Muscle of back (tissue), 13 donors: ENCODE data around the gene HS6ST2. TPM values are rescaled to one million over a fixed set of nuclear protein-coding genes. Genes with fewer than 3 reads are reported as not detected.
A peak's percentile ranks its signal among the peaks of the same experiment; 100 is the strongest.
"Not testable (repeated sequence)": the region's sequence is repeated elsewhere in the genome, so short reads cannot be mapped to it uniquely, and the experiment has no call there.

Experiments used
- DNase-seq, 3 donors: peaks; one replicate each; pipeline versions ENCODE4 v3.0.0 to v3.0.0-alpha.2; 2013
- long read RNA-seq, 9 donors: transcript quantifications; one replicate each; lab custom pipeline, GENCODE V29; 2026
- polyA plus RNA-seq, 10 donors: library from polyadenylated mRNA; unstranded; fragments of 120-200 nt; gene quantifications; one replicate each; pipeline ENCODE4 v1.2.1, GENCODE V29; 2013; ENCODE audit not compliant: insufficient read length in 10 of 10

HS6ST2 gene
- 10 to 100 TPM; 33.9 to 56.6 (median 44.2) TPM for polyA plus RNA-seq
- long read RNA-seq, donor 1, partial matches to known transcripts = 59 of 59 reads
- long read RNA-seq, donor 1, other reads (novel, unspliced or antisense) = 0 of 59 reads
- long read RNA-seq, donor 2, partial matches to known transcripts = 36 of 36 reads
- long read RNA-seq, donor 2, other reads (novel, unspliced or antisense) = 0 of 36 reads
- long read RNA-seq, donor 3 = 0 reads
- long read RNA-seq, donor 4, partial matches to known transcripts = 27 of 27 reads
- long read RNA-seq, donor 4, other reads (novel, unspliced or antisense) = 0 of 27 reads
- long read RNA-seq, donor 5, partial matches to known transcripts = 5 of 5 reads
- long read RNA-seq, donor 5, other reads (novel, unspliced or antisense) = 0 of 5 reads
- long read RNA-seq, donor 6 = 0 reads
- long read RNA-seq, donor 7 = 0 reads
- long read RNA-seq, donor 8 = 0 reads
- long read RNA-seq, donor 9 = 0 reads

DNA sequence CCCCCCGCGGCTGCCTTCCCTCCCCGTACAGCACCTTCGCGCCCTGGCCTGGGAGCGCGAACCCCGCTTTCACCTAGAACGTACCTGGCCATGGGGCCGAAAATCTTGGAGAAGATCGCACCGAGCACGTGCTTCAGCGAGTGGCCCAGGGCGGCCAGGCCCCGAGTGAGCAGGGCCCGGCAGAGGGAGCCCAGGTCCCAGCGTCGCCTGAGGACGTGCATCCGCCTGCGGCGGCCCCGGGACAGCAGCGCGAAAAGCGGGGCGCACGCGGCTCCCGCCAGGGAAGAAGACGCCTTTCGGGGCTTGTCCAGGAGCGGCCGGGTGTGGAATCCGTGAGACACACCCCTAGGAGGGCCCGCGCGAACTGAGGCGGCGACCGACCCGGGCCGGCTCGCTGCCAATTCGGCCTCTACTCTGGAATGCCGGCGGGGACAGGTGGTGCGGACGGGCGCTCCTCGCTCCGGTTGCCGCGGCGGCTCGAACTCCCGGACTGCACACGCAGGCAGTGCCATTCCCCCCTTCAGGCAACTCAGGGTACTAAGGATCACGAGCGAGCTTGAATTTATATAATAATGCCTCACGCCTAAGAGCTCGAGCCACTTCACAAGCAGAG is at the start of gene HS6ST2:
HS6ST2 (minus strand) TSS at position 539 of the 613 bp plus-strand sequence.
- DNase-seq = peak in 1 of 3 donors; percentile 63

GRCh38 chrX:133007458-133007857 is 49.0 kb upstream of the HS6ST2 start:
- DNase-seq = no peak

GRCh38 chrX:133005616-133006015 is 47.2 kb upstream of the HS6ST2 start:
- DNase-seq = no peak

GRCh38 chrX:133005042-133005441 is 46.6 kb upstream of the HS6ST2 start:
- DNase-seq = peak; percentile 4 to 34 (median 9)

- DNase-seq = no peak
Measured at GRCh38 chrX:132999209-132999608, 40.8 kb upstream of the HS6ST2 start.

DNA sequence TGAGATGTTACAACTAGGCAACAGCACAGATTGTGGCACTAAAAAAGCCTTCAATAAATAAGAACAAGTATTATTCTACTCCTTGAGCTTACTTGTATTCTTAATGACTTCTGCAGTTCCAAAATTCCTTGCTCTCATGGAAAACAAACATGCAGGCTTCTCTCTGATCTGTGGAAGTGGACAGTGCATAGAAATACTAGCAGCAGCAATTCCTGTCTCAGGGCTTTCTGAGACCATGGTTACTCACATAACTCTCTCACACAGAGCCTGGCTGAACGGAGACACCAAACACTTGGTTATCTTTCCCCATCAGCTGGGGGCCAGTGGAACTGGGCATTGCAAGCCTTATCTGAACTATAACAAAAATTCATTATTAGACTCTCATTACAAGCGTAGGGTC is 32.4 kb upstream of the HS6ST2 start:
- DNase-seq = no peak

GRCh38 chrX:132986556-132986955 is 28.1 kb upstream of the HS6ST2 start:
- no peak for DNase-seq

- no peak for DNase-seq
Measured at GRCh38 chrX:132984058-132984650, 25.7 kb upstream of the HS6ST2 start.

DNA sequence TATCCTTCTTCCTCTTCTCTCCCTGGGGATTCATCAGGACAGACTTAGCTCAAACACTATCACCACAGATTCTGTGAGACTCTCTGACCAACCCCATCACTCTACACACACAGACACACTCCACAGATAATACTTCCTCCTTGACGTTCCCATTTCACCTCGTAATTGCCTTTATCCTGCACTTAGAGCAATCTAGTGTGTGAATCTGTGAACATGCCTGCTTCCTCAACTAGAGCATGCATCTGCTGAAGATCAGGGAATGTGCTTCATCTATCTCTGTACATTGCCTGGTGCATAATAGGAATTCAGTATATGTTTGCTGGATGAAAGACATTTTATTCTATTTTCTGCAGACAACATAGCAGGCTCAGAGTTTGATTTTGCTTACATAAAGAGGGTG is 25.1 kb upstream of the HS6ST2 start:
- no peak for DNase-seq

DNA sequence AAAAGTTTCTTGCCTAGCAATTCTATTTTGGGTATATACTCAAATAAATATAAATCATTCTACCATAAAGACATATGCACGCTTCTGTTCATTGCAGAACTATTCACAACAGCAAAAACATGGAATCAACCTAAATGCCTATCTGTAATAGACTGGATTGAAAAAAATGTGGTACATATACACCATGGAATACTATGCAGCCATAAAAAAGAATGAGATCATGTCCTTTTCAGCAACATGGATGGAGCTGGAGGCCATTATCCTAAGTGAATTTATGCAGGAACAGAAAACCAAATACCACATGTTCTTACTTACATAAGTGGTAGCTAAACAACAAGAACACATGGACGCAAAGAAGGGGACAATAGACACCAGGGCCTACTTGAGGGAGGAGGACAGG is 21.6 kb upstream of the HS6ST2 start:
- DNase-seq = not testable (repeated sequence)

GRCh38 chrX:132968296-132968949 is 10.0 kb upstream of the HS6ST2 start:
- no peak for DNase-seq

- DNase-seq = no peak
Measured at GRCh38 chrX:132967049-132967448, 8.6 kb upstream of the HS6ST2 start.

DNA sequence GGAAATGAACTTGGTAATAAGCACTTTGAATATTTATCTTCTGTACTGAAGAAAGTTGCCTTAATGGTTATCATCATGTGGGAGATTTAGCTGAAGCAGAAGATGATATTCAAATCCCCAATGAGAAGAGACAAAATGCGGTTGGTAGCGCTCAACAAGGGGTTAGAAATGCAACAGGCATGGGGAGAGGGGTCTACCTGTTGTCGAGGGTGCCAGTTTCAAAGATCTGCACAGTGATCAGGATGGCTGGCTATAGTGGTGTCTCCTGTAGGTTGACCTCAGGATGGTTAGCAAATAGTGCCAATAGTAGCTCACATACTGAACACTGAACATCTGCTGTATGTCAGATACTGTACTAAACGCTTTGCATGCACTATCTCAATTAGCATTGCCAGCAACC is 7.0 kb upstream of the HS6ST2 start:
- DNase-seq = no peak

DNA sequence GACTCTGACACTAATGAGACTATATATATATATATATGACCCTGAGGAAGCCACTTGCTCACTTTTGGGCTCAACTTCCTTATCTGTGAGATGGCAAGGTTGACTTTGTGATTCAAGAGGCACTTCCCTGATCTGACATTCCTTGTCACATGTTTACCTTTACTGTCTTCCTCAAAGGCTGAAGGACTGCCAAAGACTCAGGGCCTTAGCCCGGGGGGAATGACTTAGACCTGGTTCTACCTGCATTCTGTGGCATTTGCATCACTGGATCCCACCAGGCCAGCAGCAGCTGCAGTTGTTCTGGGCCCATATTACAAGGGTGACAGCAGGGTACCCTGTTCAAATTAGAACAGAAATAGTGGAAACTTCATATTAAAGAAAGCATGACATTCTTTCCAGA is 3.1 kb upstream of the HS6ST2 start:
- DNase-seq = no peak

DNA sequence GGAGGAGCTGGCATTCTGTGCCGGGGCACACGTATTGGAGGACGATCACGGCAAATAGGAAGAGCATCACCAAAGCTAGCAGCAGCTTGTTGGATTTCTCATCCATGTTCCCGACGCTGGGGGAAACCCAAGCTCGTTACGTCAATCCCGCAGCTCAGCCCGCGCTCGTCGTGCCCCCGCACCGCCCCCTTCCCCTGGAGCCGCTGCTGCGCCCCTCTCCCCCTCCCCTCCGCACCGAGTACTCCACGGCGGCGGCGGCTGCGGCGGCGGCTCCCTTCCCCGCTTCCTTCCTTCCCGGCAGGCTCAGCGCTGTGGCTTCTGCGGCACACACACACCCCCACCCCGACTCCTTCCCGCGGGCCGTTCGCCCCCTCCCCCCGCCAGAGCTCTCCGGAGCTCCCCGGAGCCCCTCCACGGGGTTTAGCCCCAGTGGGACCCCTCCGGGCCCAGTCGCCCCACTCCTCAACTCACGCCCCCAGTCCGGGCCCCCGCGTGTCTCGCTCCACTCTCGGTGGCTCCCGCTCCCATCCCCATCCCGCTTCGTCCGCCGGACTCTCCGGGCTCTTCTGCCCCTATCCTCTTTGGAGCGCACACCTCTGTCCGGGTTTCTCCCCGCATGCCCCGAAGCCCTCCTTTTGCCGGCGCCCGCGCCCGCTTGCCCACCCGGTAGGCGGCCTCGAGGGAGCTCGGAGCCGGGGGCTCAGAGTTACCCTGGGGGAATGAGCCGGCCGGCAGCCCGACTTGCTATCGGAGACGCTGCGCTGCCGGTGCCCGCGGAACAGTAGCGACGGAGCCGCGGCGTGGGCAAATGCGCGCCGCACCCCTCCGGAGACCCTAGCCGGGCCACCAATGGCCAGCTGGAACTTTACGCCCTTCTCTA is 978 bp downstream of the HS6ST2 start:
- DNase-seq = peak in 2 of 3 donors; percentile 47 to 69

DNA sequence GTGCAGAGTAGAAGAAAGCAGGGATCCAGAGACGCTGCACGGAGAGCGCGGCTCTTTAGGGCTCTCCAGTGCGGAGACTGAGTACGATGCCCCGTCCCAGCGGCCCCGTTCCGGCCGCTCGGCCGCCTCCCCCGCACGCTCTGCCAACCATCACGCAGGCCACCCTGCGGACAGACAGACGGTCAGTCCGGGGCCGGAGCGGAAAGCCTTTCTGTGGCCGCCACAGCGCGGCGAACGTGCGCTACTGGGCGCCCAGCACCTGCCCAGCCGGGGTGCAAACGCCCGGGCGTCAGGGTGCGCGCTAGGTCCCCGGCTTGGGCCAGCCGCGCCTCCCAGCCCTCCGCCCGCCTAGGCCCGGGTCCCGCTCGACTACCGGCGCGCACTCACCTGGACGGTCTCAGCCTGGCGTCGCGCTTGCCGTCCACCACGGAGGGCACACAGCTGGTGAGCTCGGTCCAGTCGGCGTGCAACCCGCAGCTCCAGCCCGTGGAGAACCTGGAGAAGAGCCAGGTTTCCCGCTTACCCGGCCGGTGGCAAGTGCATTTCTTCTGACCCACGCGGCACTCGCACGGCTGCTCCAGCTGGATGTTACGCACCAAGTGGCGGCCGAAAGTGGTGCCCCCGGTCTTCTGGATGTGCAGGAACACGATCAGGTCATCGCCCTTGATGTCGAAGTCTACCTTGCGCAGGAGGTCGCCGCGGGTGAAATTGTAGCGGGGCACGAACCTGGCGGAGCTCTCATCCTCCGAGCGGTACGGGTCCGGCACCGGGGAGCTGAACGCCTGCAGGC is 1.8 kb downstream of the HS6ST2 start:
- peak in 1 of 3 donors; percentile 64 for DNase-seq

GRCh38 chrX:132955690-132956089 is 2.7 kb downstream of the HS6ST2 start:
- peak in 1 of 3 donors; percentile 50 for DNase-seq

- DNase-seq = no peak
Measured at GRCh38 chrX:132954323-132954722, 4.1 kb downstream of the HS6ST2 start.

DNA sequence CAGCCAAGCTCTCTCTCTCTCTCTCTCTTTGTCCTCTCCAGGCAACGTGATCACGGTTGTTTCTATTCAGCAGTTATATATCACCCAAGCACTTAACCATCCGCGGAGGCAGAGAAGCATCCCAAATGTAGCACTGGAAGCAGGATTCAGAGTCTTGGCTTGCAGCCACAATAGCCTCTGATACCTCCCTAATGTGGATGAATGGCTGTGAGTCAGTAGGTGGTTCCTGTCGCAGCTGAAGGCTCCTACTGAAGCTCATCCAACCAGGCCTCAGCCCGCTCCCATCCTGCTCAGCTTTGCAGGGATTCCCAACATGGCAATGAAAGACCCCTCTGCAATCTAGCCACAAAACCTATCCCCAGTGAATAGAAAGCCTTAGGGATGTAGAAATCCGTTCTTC is 5.1 kb downstream of the HS6ST2 start:
- no peak for DNase-seq

DNA sequence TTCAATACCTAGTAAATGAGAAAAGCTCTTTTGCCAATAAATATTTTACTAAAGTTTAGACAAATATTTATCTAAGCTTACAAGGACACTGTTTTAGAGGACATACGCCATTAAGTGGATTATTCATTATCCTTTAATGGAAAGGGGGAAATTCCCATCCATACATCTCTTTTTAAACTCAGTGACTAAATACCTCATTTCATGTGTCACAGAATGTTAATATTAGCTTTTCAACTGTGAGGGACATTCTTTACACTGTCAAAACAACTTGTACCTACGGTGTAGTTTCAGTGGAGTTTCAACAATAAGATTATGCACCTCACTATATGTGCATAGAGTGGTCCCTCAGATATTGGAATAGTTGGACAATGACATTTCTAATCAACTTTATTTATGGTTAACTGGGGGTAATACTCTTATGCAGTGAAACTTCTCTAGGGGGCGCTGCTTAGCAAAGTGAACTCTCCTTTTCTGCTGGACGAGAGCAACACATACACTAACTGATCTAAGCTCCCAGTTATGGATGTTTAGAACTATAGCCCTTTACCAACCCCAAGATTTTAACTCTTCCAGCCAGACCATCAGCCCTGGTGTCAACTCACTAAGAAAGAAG is 9.7 kb downstream of the HS6ST2 start:
- no peak for DNase-seq
